ENCODE measurements around the gene CDKN1C. TPM values are rescaled to one million over a fixed set of nuclear protein-coding genes. Genes with fewer than 3 reads are reported as not detected.

Gene CDKN1C
- polyA plus RNA-seq, 1 of the 3 experiments (the other 2 are of a cell fraction), result 1.6 TPM

DNA sequence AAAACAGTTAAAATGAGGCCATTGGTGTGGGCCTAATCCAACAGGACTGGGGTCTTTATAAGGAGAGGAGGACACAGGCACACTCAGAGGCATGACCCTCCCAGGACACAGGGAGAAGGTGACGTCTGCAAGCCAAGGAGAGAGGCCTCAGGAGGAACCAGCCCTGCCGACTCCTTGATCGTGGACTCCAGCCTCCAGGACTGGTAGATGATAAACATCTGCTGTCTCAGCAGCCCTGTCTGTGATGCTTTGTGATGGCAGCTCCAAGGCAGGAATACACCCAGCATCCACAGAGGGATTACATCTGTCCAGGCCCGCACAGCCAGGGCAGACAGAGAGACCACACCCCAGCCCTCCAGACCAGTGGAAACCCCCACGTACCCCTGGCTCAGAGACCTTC is 18.4 kb downstream of the CDKN1C start:
- POLR2A ChIA-PET, result no interaction called here

More for the DNA sequence above, 18.4 kb downstream of the CDKN1C start:
- Histone ChIP-seq H3K4me2 (no peak overlapping the region), H2AFZ (ENCODE audit: low read depth) (no peak overlapping the region), H3K27ac (ENCODE audit: low read depth in 2 of 2, low read length in 1 of 2) (no peak overlapping the region), H3F3A (replicated peaks; ENCODE audit: insufficient read depth) (no peaks in the 10 kb centered on the region), H3K9ac (no peak overlapping the region), H3K79me2 (ENCODE audit: insufficient read depth) (no peaks in the 10 kb centered on the region), H4K20me1 (ENCODE audit: insufficient read depth) (no peaks in the 10 kb centered on the region), H3K4me3 (ENCODE audit: low read depth in 2 of 2, low read length in 1 of 2) (no peak overlapping the region), H3K36me3 (replicated peaks in 1 of 2; ENCODE audit: control insufficient read depth in 1 of 2, insufficient read depth in 2 of 2, low read length in 1 of 2) (no peaks in the 10 kb centered on the region), H3K9me3 (no peaks in the 10 kb centered on the region), H3K27me3 (ENCODE audit: insufficient read depth) (no peaks in the 10 kb centered on the region), H3K9me2 (no peaks in the 10 kb centered on the region), H3K4me1 (ENCODE audit: control insufficient read depth in 1 of 2, insufficient read depth in 2 of 2, low read depth in 1 of 2, low read length in 1 of 2) (peaks cover 0 to 7% of the 10 kb centered on the region in 2 experiments; a peak in 1 of 4 replicates)
- no peak for DNase-seq
- TF ChIP-seq SIN3A (IDR thresholded peaks at IDR 0.05; ENCODE audit: borderline replicate concordance, low read depth, low read length), result no peak
- TF ChIP-seq FOSL2 (IDR thresholded peaks at IDR 0.05; ENCODE audit: borderline replicate concordance, low read depth), result no peak
- TF ChIP-seq, protein P1, sequence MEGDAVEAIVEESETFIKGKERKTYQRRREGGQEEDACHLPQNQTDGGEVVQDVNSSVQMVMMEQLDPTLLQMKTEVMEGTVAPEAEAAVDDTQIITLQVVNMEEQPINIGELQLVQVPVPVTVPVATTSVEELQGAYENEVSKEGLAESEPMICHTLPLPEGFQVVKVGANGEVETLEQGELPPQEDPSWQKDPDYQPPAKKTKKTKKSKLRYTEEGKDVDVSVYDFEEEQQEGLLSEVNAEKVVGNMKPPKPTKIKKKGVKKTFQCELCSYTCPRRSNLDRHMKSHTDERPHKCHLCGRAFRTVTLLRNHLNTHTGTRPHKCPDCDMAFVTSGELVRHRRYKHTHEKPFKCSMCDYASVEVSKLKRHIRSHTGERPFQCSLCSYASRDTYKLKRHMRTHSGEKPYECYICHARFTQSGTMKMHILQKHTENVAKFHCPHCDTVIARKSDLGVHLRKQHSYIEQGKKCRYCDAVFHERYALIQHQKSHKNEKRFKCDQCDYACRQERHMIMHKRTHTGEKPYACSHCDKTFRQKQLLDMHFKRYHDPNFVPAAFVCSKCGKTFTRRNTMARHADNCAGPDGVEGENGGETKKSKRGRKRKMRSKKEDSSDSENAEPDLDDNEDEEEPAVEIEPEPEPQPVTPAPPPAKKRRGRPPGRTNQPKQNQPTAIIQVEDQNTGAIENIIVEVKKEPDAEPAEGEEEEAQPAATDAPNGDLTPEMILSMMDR (IDR thresholded peaks at IDR 0.05), result no peak
- TF ChIP-seq, protein P2, sequence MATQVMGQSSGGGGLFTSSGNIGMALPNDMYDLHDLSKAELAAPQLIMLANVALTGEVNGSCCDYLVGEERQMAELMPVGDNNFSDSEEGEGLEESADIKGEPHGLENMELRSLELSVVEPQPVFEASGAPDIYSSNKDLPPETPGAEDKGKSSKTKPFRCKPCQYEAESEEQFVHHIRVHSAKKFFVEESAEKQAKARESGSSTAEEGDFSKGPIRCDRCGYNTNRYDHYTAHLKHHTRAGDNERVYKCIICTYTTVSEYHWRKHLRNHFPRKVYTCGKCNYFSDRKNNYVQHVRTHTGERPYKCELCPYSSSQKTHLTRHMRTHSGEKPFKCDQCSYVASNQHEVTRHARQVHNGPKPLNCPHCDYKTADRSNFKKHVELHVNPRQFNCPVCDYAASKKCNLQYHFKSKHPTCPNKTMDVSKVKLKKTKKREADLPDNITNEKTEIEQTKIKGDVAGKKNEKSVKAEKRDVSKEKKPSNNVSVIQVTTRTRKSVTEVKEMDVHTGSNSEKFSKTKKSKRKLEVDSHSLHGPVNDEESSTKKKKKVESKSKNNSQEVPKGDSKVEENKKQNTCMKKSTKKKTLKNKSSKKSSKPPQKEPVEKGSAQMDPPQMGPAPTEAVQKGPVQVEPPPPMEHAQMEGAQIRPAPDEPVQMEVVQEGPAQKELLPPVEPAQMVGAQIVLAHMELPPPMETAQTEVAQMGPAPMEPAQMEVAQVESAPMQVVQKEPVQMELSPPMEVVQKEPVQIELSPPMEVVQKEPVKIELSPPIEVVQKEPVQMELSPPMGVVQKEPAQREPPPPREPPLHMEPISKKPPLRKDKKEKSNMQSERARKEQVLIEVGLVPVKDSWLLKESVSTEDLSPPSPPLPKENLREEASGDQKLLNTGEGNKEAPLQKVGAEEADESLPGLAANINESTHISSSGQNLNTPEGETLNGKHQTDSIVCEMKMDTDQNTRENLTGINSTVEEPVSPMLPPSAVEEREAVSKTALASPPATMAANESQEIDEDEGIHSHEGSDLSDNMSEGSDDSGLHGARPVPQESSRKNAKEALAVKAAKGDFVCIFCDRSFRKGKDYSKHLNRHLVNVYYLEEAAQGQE (IDR thresholded peaks at IDR 0.05; ENCODE audit: low read depth, low read length), result no peak
- TF ChIP-seq, protein P3, sequence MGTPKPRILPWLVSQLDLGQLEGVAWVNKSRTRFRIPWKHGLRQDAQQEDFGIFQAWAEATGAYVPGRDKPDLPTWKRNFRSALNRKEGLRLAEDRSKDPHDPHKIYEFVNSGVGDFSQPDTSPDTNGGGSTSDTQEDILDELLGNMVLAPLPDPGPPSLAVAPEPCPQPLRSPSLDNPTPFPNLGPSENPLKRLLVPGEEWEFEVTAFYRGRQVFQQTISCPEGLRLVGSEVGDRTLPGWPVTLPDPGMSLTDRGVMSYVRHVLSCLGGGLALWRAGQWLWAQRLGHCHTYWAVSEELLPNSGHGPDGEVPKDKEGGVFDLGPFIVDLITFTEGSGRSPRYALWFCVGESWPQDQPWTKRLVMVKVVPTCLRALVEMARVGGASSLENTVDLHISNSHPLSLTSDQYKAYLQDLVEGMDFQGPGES (IDR thresholded peaks at IDR 0.05; ENCODE audit: low read depth, low read length), result no peak
- no peak for TF ChIP-seq TAF1 (IDR thresholded peaks at IDR 0.05; ENCODE audit: borderline replicate concordance, low read depth, low read length)
- TF ChIP-seq RAD21 (IDR thresholded peaks at IDR 0.05; ENCODE audit: low read length), result no peak
- TF ChIP-seq NFIC (IDR thresholded peaks at IDR 0.05; ENCODE audit: borderline replicate concordance), result no peak
- no peak for TF ChIP-seq EZH2phosphoT487 (IDR thresholded peaks at IDR 0.05; ENCODE audit: borderline replicate concordance, low read depth)
- 32% methylated on average over 3 of the region's 5 CpGs for WGBS (ENCODE audit: low lambda C conversion rate)
- CTCF ChIA-PET, result interaction anchor here (1.4 kb wide), 1 partner anchor 335 kb away, joined by 7 read pairs; no protein-coding TSS in a partner anchor

Measured in SK-N-SH (cell line).